ENCODE results near the gene CCT5. TPM values are rescaled to one million over a fixed set of nuclear protein-coding genes. Genes with fewer than 3 reads are reported as not detected.

The CCT5 gene
- total RNA-seq, 1 experiment from 2014 or later = 532 TPM

GRCh38 chr5:10290438-10290837 lies 40.4 kb downstream of the CCT5 start:
- H3K14ac ChIP-seq (ENCODE audit: insufficient read depth, low read length) = no peak overlapping the region
- H3K9ac ChIP-seq (ENCODE audit: extremely low read depth, insufficient read length, low read length) = no peak overlapping the region
- no peak for DNase-seq
- H4K91ac ChIP-seq (ENCODE audit: insufficient read length, low read depth, low read length) = no peak overlapping the region
- no peak overlapping the region for H2BK12ac ChIP-seq (ENCODE audit: insufficient read length, low read depth, low read length)
- H3K79me1 ChIP-seq (ENCODE audit: insufficient read depth, low read depth, low read length, poor library complexity, severe bottlenecking) = no peaks in the 10 kb centered on the region
- H2BK20ac ChIP-seq (ENCODE audit: low read depth, low read length, poor library complexity, severe bottlenecking) = no peak overlapping the region
- H3T11ph ChIP-seq (ENCODE audit: low read length) = no peak overlapping the region
- H4K20me1 ChIP-seq (ENCODE audit: control insufficient read depth, insufficient read depth, insufficient read length) = no peaks in the 10 kb centered on the region
- no peak overlapping the region for H4K8ac ChIP-seq (replicated peaks; ENCODE audit: insufficient read length, low read depth, low read length)
- peaks cover 2 to 4% of the 10 kb centered on the region in 2 experiments; a peak in 4 of 5 replicates for H3K9me3 Mint-ChIP-seq
- no peaks in the 10 kb centered on the region for H3K23me2 ChIP-seq (ENCODE audit: insufficient read length, low read depth, low read length, poor library complexity, severe bottlenecking)
- no peaks in the 10 kb centered on the region for H3K9me3 ChIP-seq (ENCODE audit: control insufficient read depth, low read depth, low read length)
- H3K18ac ChIP-seq (ENCODE audit: insufficient read length, low read depth, low read length) = no peak overlapping the region
- no peak overlapping the region for H4K5ac ChIP-seq (ENCODE audit: insufficient read length, low read depth, low read length)
- H3K27ac Mint-ChIP-seq = no peak overlapping the region
- H3K4me1 ChIP-seq (ENCODE audit: insufficient read depth, low read length) = no peaks in the 10 kb centered on the region
- H3K56ac ChIP-seq (ENCODE audit: insufficient read length, low read depth, low read length) = no peak overlapping the region
- H3K79me2 ChIP-seq (ENCODE audit: insufficient read depth, low read length) = peaks cover 2% of the 10 kb centered on the region; the same call in 1 of the 2 replicates
- no peak overlapping the region for H3K23ac ChIP-seq (ENCODE audit: insufficient read length, low read depth, low read length)
- no peaks in the 10 kb centered on the region for H3K27me3 ChIP-seq (ENCODE audit: insufficient read depth, low read length)
- H3K27ac ChIP-seq (ENCODE audit: insufficient read length, low read depth, low read length) = no peak overlapping the region
- no peak overlapping the region for H3K4me3 Mint-ChIP-seq
- H3K36me3 Mint-ChIP-seq (ENCODE audit: insufficient read depth in 1 of 3, low read depth in 3 of 3) = peaks cover 16 to 20% (median 17%) of the 10 kb centered on the region in 3 experiments
- no peak for TF ChIP-seq CTCF (conservative IDR thresholded peaks at IDR 0.05)
- H2BK120ac ChIP-seq (ENCODE audit: low read depth, low read length, poor library complexity, severe bottlenecking) = no peak overlapping the region
- no peak overlapping the region for H2BK5ac ChIP-seq (ENCODE audit: insufficient read length, low read length)
- H3K4ac ChIP-seq (ENCODE audit: low read depth, low read length) = no peak overlapping the region
- no peaks in the 10 kb centered on the region for H3K27me3 Mint-ChIP-seq (ENCODE audit: low read depth)
- no peak overlapping the region for H2AFZ ChIP-seq (ENCODE audit: low read length)
- no peak overlapping the region for H2AK5ac ChIP-seq (ENCODE audit: insufficient read length, low read length)
- peaks cover 7 to 8% of the 10 kb centered on the region in 2 experiments for H3K4me1 Mint-ChIP-seq
- WGBS (ENCODE audit: extremely low coverage, insufficient read length, low lambda C conversion rate) = no CpG with 5 or more reads among the region's 9 CpGs
- H2BK15ac ChIP-seq (ENCODE audit: low read depth, low read length) = no peak overlapping the region
- H3K4me2 ChIP-seq (ENCODE audit: insufficient read depth, insufficient read length, low read length) = no peak overlapping the region

All from H9 (cell line).